ENCODE data around the gene PRRC2B. TPM values are rescaled to one million over a fixed set of nuclear protein-coding genes. Genes with fewer than 3 reads are reported as not detected.
"Not testable (repeated sequence)": the region's sequence is repeated elsewhere in the genome, so short reads cannot be mapped to it uniquely, and the experiment has no call there.

Gene PRRC2B
- total RNA-seq, 1 donor from 2014 or later = 235 TPM

GRCh38 chr9:131447148-131447547, 53.3 kb downstream of the PRRC2B start:
- no peak for TF ChIP-seq CTCF (IDR thresholded peaks at IDR 0.05)
- H3K36me3 Mint-ChIP-seq (ENCODE audit: low read depth) = peaks cover 49% of the 10 kb centered on the region
- peak; percentile 36 for DNase-seq (ENCODE audit: low spot score)
- no peaks in the 10 kb centered on the region for H3K27me3 Mint-ChIP-seq (ENCODE audit: low read depth)
- no peak overlapping the region for H3K4me3 Mint-ChIP-seq (ENCODE audit: unreplicated experiment)
- no peaks in the 10 kb centered on the region for H3K4me1 Mint-ChIP-seq (ENCODE audit: low read depth)
- H3K27ac Mint-ChIP-seq (ENCODE audit: unreplicated experiment) = peak overlapping the region; percentile 25
- H3K9me3 Mint-ChIP-seq (ENCODE audit: low read depth) = no peaks in the 10 kb centered on the region

GRCh38 chr9:131447600-131447999, 53.7 kb downstream of the PRRC2B start:
- Mint-ChIP-seq H3K36me3 (ENCODE audit: low read depth) (peaks cover 50% of the 10 kb centered on the region), H3K27me3 (ENCODE audit: low read depth) (no peaks in the 10 kb centered on the region), H3K27ac (ENCODE audit: unreplicated experiment) (no peak overlapping the region), H3K4me1 (ENCODE audit: low read depth) (no peaks in the 10 kb centered on the region), H3K9me3 (ENCODE audit: low read depth) (no peaks in the 10 kb centered on the region), H3K4me3 (ENCODE audit: unreplicated experiment) (no peak overlapping the region)
- peak; percentile 73 for DNase-seq (ENCODE audit: low spot score)
- no peak for TF ChIP-seq CTCF (IDR thresholded peaks at IDR 0.05)

- DNase-seq (ENCODE audit: low spot score) = no peak
- H3K4me1 Mint-ChIP-seq (ENCODE audit: low read depth) = no peaks in the 10 kb centered on the region
- H3K4me3 Mint-ChIP-seq (ENCODE audit: unreplicated experiment) = no peak overlapping the region
- H3K36me3 Mint-ChIP-seq (ENCODE audit: low read depth) = peaks cover 53% of the 10 kb centered on the region
- no peak for TF ChIP-seq CTCF (IDR thresholded peaks at IDR 0.05)
- no peaks in the 10 kb centered on the region for H3K27me3 Mint-ChIP-seq (ENCODE audit: low read depth)
- no peaks in the 10 kb centered on the region for H3K9me3 Mint-ChIP-seq (ENCODE audit: low read depth)
- H3K27ac Mint-ChIP-seq (ENCODE audit: unreplicated experiment) = no peak overlapping the region
Measured at GRCh38 chr9:131448818-131449217, 54.9 kb downstream of the PRRC2B start.

- TF ChIP-seq CTCF (IDR thresholded peaks at IDR 0.05) = no peak
- Mint-ChIP-seq H3K36me3 (ENCODE audit: low read depth) (peaks cover 53% of the 10 kb centered on the region), H3K9me3 (ENCODE audit: low read depth) (no peaks in the 10 kb centered on the region), H3K27me3 (ENCODE audit: low read depth) (no peaks in the 10 kb centered on the region), H3K4me1 (ENCODE audit: low read depth) (no peaks in the 10 kb centered on the region), H3K4me3 (ENCODE audit: unreplicated experiment) (no peak overlapping the region), H3K27ac (ENCODE audit: unreplicated experiment) (peak overlapping the region; percentile 8)
- DNase-seq (ENCODE audit: low spot score) = no peak
Measured at GRCh38 chr9:131449276-131449675, 55.4 kb downstream of the PRRC2B start.

- no peak overlapping the region for H3K4me3 Mint-ChIP-seq (ENCODE audit: unreplicated experiment)
- TF ChIP-seq CTCF (IDR thresholded peaks at IDR 0.05) = no peak
- peaks cover 47% of the 10 kb centered on the region for H3K36me3 Mint-ChIP-seq (ENCODE audit: low read depth)
- H3K27ac Mint-ChIP-seq (ENCODE audit: unreplicated experiment) = no peak overlapping the region
- no peaks in the 10 kb centered on the region for H3K4me1 Mint-ChIP-seq (ENCODE audit: low read depth)
- DNase-seq (ENCODE audit: low spot score) = no peak
- H3K27me3 Mint-ChIP-seq (ENCODE audit: low read depth) = no peaks in the 10 kb centered on the region
- H3K9me3 Mint-ChIP-seq (ENCODE audit: low read depth) = no peaks in the 10 kb centered on the region
Measured at GRCh38 chr9:131454028-131454427, 60.1 kb downstream of the PRRC2B start.

- H3K27me3 Mint-ChIP-seq (ENCODE audit: low read depth); H3K4me1 Mint-ChIP-seq (ENCODE audit: low read depth); H3K9me3 Mint-ChIP-seq (ENCODE audit: low read depth); DNase-seq (ENCODE audit: low spot score); H3K27ac Mint-ChIP-seq (ENCODE audit: unreplicated experiment); H3K4me3 Mint-ChIP-seq (ENCODE audit: unreplicated experiment): not testable (repeated sequence)
- peaks cover 52% of the 10 kb centered on the region for H3K36me3 Mint-ChIP-seq (ENCODE audit: low read depth)
Measured at GRCh38 chr9:131455655-131456054, 61.8 kb downstream of the PRRC2B start.
